GM12878 (cell line): ENCODE data around the gene CTIF. TPM values are rescaled to one million over a fixed set of nuclear protein-coding genes. Genes with fewer than 3 reads are reported as not detected.

ENCODE experiments used
- ATAC-seq: fragments of 200-7000 bp; cut with Tn5 transposase; 3 replicates; pipeline ENCODE4 v1.9.1; 2020; ENCODE audit warnings: mild to moderate bottlenecking, moderate library complexity
- BruUV-seq: library from RNA; stranded (reverse); fragments of 400-500 nt; replicated peaks from 2 replicates; lab custom pipeline; 2021; lab: Mats Ljungman, UMichigan
- CTCF ChIA-PET: fragments of 300-600 bp; sonication (Branson Sonifier 250); formaldehyde crosslinking; extraction: SDS; loops from one replicate; lab custom pipeline; 2021; ENCODE audit warnings: inconsistent platforms; lab: Yijun Ruan, JAX
- POLR2A ChIA-PET: fragments of 350-600 bp; formaldehyde crosslinking; extraction: SDS; loops from one replicate; lab custom pipeline; 2021; ENCODE audit warnings: inconsistent platforms; lab: Charles Lee
- RAD21 ChIA-PET: fragments of 300-600 bp; sonication (Branson Sonifier 250); formaldehyde crosslinking; loops from one replicate; lab custom pipeline; 2023; ENCODE audit warnings: antibody characterized with exemption; ENCODE audit not compliant: unreplicated experiment; lab: Charles Lee
- SMC1A ChIA-PET: fragments of 300-600 bp; sonication (Branson Sonifier 250); formaldehyde crosslinking; loops from one replicate; lab custom pipeline; 2023; ENCODE audit not compliant: unreplicated experiment, uncharacterized antibody; lab: Charles Lee
- DNase-seq: peaks from one replicate; pipeline ENCODE4 v3.0.0-alpha.2; 2011; ENCODE audit warnings: low read depth, low spot score
- FAIRE-seq: peaks from 3 replicates; lab custom pipeline; 2011; peaks lifted over from hg19 to GRCh38; lab: Jason Lieb, UNC
- H2AFZ ChIP-seq: 2 replicates; pipeline ENCODE4 v1.6.0; 2011; ENCODE audit warnings: low read depth, low read length, control low read depth; ENCODE audit not compliant: control insufficient read depth
- H3K27ac ChIP-seq: 2 replicates; pipeline ENCODE4 v1.5.1; 2011; ENCODE audit warnings: control low read depth; ENCODE audit not compliant: control insufficient read depth, insufficient read depth
- H3K27me3 ChIP-seq, 2 experiments: replicated peaks in 1 of 2; 2 replicates each; pipeline versions ENCODE4 v1.6.0 to v1.6.1; 2011; ENCODE audit warnings: low read length in 1 of 2; ENCODE audit not compliant: control insufficient read depth in 2 of 2, insufficient read depth in 2 of 2
- H3K36me3 ChIP-seq, 2 experiments: 2 replicates each; pipeline ENCODE4 v1.5.1; 2011; ENCODE audit warnings: low read length in 1 of 2; ENCODE audit not compliant: control insufficient read depth in 2 of 2, insufficient read depth in 2 of 2
- H3K4me1 ChIP-seq: 2 replicates; pipeline ENCODE4 v1.6.1; 2011; ENCODE audit warnings: mild to moderate bottlenecking, low read length, moderate library complexity, mixed read lengths; ENCODE audit not compliant: control insufficient read depth, insufficient read depth
- H3K4me2 ChIP-seq: 2 replicates; pipeline ENCODE4 v1.6.0; 2011; ENCODE audit warnings: control low read depth; ENCODE audit not compliant: control insufficient read depth, insufficient read depth
- H3K4me3 ChIP-seq: fragments of 200-600 bp; sonication (generic); 2 replicates; pipeline ENCODE4 v1.5.1; 2016
- H3K79me2 ChIP-seq: 2 replicates; pipeline ENCODE4 v1.6.0; 2011; ENCODE audit warnings: low read length; ENCODE audit not compliant: control insufficient read depth, insufficient read depth
- H3K9ac ChIP-seq: 2 replicates; pipeline ENCODE4 v1.8.0; 2011; ENCODE audit warnings: low read length, control low read depth, mixed read lengths; ENCODE audit not compliant: control insufficient read depth, insufficient read depth
- H3K9me3 ChIP-seq: replicated peaks from 3 replicates; pipeline ENCODE4 v1.5.1; 2011; ENCODE audit warnings: mild to moderate bottlenecking, low read length; ENCODE audit not compliant: control insufficient read depth, insufficient read depth
- H4K20me1 ChIP-seq: 2 replicates; pipeline ENCODE4 v1.6.0; 2011; ENCODE audit not compliant: control insufficient read depth, insufficient read depth
- CREB1 ChIP-seq: IDR thresholded peaks from 2 replicates; pipeline ENCODE4 v1.6.1; 2012; ENCODE audit warnings: low read depth, mild to moderate bottlenecking, inconsistent platforms
- GATAD2B ChIP-seq: fragments of 450-650 bp; conservative IDR thresholded peaks from 2 replicates; pipeline ENCODE4 v1.6.1; 2017; ENCODE audit warnings: low read depth, mild to moderate bottlenecking, moderate library complexity
- IKZF1 ChIP-seq: fragments of 450-650 bp; conservative IDR thresholded peaks from 2 replicates; pipeline ENCODE4 v1.6.1; 2017; ENCODE audit warnings: antibody characterized with exemption, mild to moderate bottlenecking
- PRDM15 ChIP-seq: fragments of 450-650 bp; formaldehyde crosslinking; IDR thresholded peaks from 2 replicates; pipeline ENCODE4 v1.4.0; 2020; ENCODE audit warnings: mild to moderate bottlenecking, moderate library complexity
- RELA ChIP-seq: fragments of 450-650 bp; IDR thresholded peaks from 2 replicates; pipeline ENCODE4 v1.8.0; 2014; ENCODE audit warnings: borderline replicate concordance; ENCODE audit not compliant: partially characterized antibody
- WGBS: methylation state at CpG from one replicate; pipeline ENCODE4 v1.1.6; 2016; ENCODE audit warnings: low lambda C conversion rate; ENCODE audit not compliant: insufficient replicate concordance, insufficient coverage; ENCODE audit errors: missing lambda C conversion rate; 5-methylcytosine and 5-hydroxymethylcytosine counted together
- in situ Hi-C: fragments of 300-500 bp; cut with MboI; formaldehyde crosslinking; loops from 9 replicates; pipeline ENCODE4 v1.14.3; 2018; ENCODE audit warnings: mixed read lengths
- intact Hi-C: fragments of 100-400 bp; cut with micrococcal nuclease; formaldehyde crosslinking; loops from one replicate; pipeline ENCODE4 v1.14.2; 2022; ENCODE audit not compliant: unreplicated experiment
- polyA plus RNA-seq, 11 experiments: library from polyadenylated mRNA; depleted of rRNA in 4 of 11; unstranded in 6 of 11; stranded (reverse) in 5 of 11; fragments of >200 nt; fragmentation: Nextera tagmentation in 4 of 11; fragmentation: Illumina TruSeq in 1 of 11; extraction: Ambion mirVana in 4 of 11; extraction: Trizol in 1 of 11; gene quantifications; 1 replicate in 1 of 11; 2 replicates in 10 of 11; pipeline versions ENCODE4 v1.2.1 to v1.2.3, GENCODE V29; 2011 to 2016; ENCODE audit warnings: inconsistent platforms in 2 of 11, missing spikeins in 2 of 11, low read depth in 1 of 11
- total RNA-seq, 4 experiments: library from RNA; depleted of rRNA in 3 of 4; stranded (reverse); fragments of >200 nt in 3 of 4; fragmentation: Illumina TruSeq in 1 of 4; extraction: Trizol in 1 of 4; gene quantifications; 2 replicates each; pipeline versions ENCODE4 v1.2.1 to v1.2.3, GENCODE V29; 2013 to 2021

The CTIF gene
- total and polyA plus RNA-seq, 10 of the 15 experiments (the other 5 are each of a cell fraction or from before 2014, with no cell fraction given), result 0.06 to 11.6 (median 2.5) TPM

- no peak for TF ChIP-seq PRDM15 (CRISPR knock-in tag)
Observed at GRCh38 chr18:48905513-48905912, 366.7 kb downstream of the CTIF start (continued).

GRCh38 chr18:48908916-48909315 lies 370.1 kb downstream of the CTIF start:
- no peak overlapping the region for H3K9ac ChIP-seq
- TF ChIP-seq IKZF1 (no peak), GATAD2B (no peak), RELA (no peak), CREB1 (no peak)
- peaks cover 2% of the 10 kb centered on the region for H3K9me3 ChIP-seq
- no peak for DNase-seq
- H3K27ac ChIP-seq, result no peak overlapping the region
- no peaks in the 10 kb centered on the region for H3K27me3 ChIP-seq
- POLR2A ChIA-PET, result interaction anchor here (1.1 kb wide), 1 partner anchor 29 kb away, joined by 4 read pairs; no protein-coding TSS in a partner anchor
- H3K79me2 ChIP-seq, result no peaks in the 10 kb centered on the region
- CTCF ChIA-PET, result interaction anchor here (1.2 kb wide), 1 partner anchor 11 kb away, joined by 5 read pairs; no protein-coding TSS in a partner anchor
- intact Hi-C loops, result no loop called here
- no TSS peak for BruUV-seq
- H3K4me2 ChIP-seq, result no peak overlapping the region
- no peak overlapping the region for H3K4me3 ChIP-seq
- no peak for ATAC-seq
- WGBS, result 47% methylated on average over 3 of the region's 3 CpGs
- H3K4me1 ChIP-seq, result no peaks in the 10 kb centered on the region
- H4K20me1 ChIP-seq, result no peaks in the 10 kb centered on the region
- SMC1A ChIA-PET, result interaction anchor here (0.7 to 0.8 kb wide), 2 partner anchors 37 to 269 kb away, joined by 3 read pairs; no protein-coding TSS in a partner anchor
- RAD21 ChIA-PET, result no interaction called here
- no peaks in the 10 kb centered on the region for H3K36me3 ChIP-seq
- H2AFZ ChIP-seq, result no peak overlapping the region
- in situ Hi-C loops, result no loop called here
- FAIRE-seq, result no peak
